Mammary epithelial cell (primary cell): ENCODE measurements around the gene APEH.

Experiments
- EZH2 ChIP-seq: IDR thresholded peaks from 2 replicates; pipeline ENCODE4 v1.6.1; 2012; ENCODE audit warnings: low read length, inconsistent platforms, borderline replicate concordance
- TF ChIP-seq, protein P1 (sequence below), 2 donors: IDR thresholded peaks in 1 of 2; conservative IDR thresholded peaks in 1 of 2; 2 replicates each; pipeline ENCODE4 v1.5.1; 2011 to 2012; ENCODE audit warnings: inconsistent platforms in 2 of 2, low read length in 2 of 2, mild to moderate bottlenecking in 2 of 2, control low read depth in 1 of 2, low read depth in 1 of 2; ENCODE audit not compliant: insufficient read depth in 1 of 2; ENCODE audit errors: extremely low read depth in 1 of 2

DNA sequence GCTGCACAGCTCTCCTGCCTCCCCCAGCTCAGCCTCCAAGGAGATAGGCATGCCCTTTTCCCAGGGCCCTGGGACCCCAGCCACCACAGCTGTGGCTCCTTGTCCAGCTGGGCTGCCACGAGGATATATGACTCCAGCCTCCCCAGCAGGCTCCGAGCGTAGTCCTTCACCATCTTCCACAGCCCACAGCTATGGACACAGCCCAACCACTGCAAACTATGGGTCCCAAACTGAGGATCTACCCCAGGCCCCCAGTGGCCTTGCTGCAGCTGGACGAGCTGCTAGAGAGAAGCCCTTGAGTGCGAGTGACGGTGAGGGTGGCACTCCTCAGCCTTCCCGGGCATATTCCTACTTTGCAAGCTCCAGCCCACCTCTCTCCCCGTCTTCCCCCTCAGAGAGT is 20.5 kb upstream of the APEH start:
- TF ChIP-seq, protein P1, sequence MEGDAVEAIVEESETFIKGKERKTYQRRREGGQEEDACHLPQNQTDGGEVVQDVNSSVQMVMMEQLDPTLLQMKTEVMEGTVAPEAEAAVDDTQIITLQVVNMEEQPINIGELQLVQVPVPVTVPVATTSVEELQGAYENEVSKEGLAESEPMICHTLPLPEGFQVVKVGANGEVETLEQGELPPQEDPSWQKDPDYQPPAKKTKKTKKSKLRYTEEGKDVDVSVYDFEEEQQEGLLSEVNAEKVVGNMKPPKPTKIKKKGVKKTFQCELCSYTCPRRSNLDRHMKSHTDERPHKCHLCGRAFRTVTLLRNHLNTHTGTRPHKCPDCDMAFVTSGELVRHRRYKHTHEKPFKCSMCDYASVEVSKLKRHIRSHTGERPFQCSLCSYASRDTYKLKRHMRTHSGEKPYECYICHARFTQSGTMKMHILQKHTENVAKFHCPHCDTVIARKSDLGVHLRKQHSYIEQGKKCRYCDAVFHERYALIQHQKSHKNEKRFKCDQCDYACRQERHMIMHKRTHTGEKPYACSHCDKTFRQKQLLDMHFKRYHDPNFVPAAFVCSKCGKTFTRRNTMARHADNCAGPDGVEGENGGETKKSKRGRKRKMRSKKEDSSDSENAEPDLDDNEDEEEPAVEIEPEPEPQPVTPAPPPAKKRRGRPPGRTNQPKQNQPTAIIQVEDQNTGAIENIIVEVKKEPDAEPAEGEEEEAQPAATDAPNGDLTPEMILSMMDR (conservative IDR thresholded peaks at IDR 0.05 in 1 of 2, IDR thresholded peaks at IDR 0.05 in 1 of 2; ENCODE audit: extremely low read depth in 1 of 2, insufficient read depth in 1 of 2, low read depth in 1 of 2, low read length in 2 of 2) = no peak
- TF ChIP-seq EZH2 = no peak
